HepG2 (cell line): ENCODE measurements around the gene DMAC1. TPM values are rescaled to one million over a fixed set of nuclear protein-coding genes. Genes with fewer than 3 reads are reported as not detected.

Experiments
- ARID2 ChIP-seq: sonication (generic); formaldehyde crosslinking; IDR thresholded peaks from 2 replicates; pipeline ENCODE4 v1.8.1; 2022; ENCODE audit warnings: mild to moderate bottlenecking, missing genetic modification reagents, borderline replicate concordance
- FOXO1 ChIP-seq: sonication (generic); formaldehyde crosslinking; IDR thresholded peaks from 2 replicates; pipeline ENCODE4 v1.4.0; 2020; ENCODE audit warnings: missing genetic modification reagents
- IKZF4 ChIP-seq: sonication (generic); formaldehyde crosslinking; IDR thresholded peaks from 2 replicates; pipeline ENCODE4 v1.5.1; 2020; ENCODE audit warnings: borderline replicate concordance, mild to moderate bottlenecking, low read depth, missing genetic modification reagents; ENCODE audit errors: not compliant biosample characterization
- KDM6A ChIP-seq: IDR thresholded peaks from 2 replicates; pipeline ENCODE4 v1.6.1; 2016; ENCODE audit warnings: low read depth
- MYC ChIP-seq: sonication (generic); formaldehyde crosslinking; IDR thresholded peaks from 2 replicates; pipeline ENCODE4 v1.9.0; 2021; ENCODE audit warnings: missing genetic modification reagents, borderline replicate concordance
- NFE2L1 ChIP-seq: sonication (generic); formaldehyde crosslinking; IDR thresholded peaks from 2 replicates; pipeline ENCODE4 v1.4.0; 2020; ENCODE audit warnings: missing genetic modification reagents, mild to moderate bottlenecking, borderline replicate concordance
- PHF20 ChIP-seq: sonication (generic); formaldehyde crosslinking; IDR thresholded peaks from 2 replicates; pipeline ENCODE4 v1.5.0; 2020; ENCODE audit warnings: mild to moderate bottlenecking, missing genetic modification reagents
- PITX1 ChIP-seq: sonication (generic); formaldehyde crosslinking; IDR thresholded peaks from 2 replicates; pipeline ENCODE4 v1.5.1; 2020; ENCODE audit warnings: mild to moderate bottlenecking, missing genetic modification reagents
- RAD21 ChIP-seq: fragments of 450-650 bp; formaldehyde crosslinking; IDR thresholded peaks from 2 replicates; pipeline ENCODE4 v1.5.0; 2020; ENCODE audit warnings: mild to moderate bottlenecking
- RFX1 ChIP-seq: fragments of 450-650 bp; IDR thresholded peaks from 2 replicates; pipeline ENCODE4 v1.6.1; 2017
- ZBTB7B ChIP-seq: sonication (generic); formaldehyde crosslinking; IDR thresholded peaks from 2 replicates; pipeline ENCODE4 v1.4.0; 2020; ENCODE audit warnings: missing genetic modification reagents
- ZNF205 ChIP-seq: IDR thresholded peaks from 2 replicates; pipeline ENCODE4 v1.6.1; 2018; ENCODE audit warnings: missing biosample characterization, missing genetic modification reagents
- ZNF660 ChIP-seq: sonication (generic); formaldehyde crosslinking; IDR thresholded peaks from 2 replicates; pipeline ENCODE4 v1.5.1; 2020; ENCODE audit warnings: mild to moderate bottlenecking, low read depth, missing genetic modification reagents, borderline replicate concordance
- polyA plus RNA-seq, 8 experiments: library from polyadenylated mRNA; depleted of rRNA in 3 of 8; stranded (reverse) in 7 of 8; unstranded in 1 of 8; fragments of >200 nt; fragmentation: Illumina TruSeq in 4 of 8; extraction: Trizol in 4 of 8; gene quantifications; 2 replicates each; pipeline versions ENCODE4 v1.2.1 to v1.2.3, GENCODE V29; 2011 to 2016; ENCODE audit warnings: low read depth in 4 of 8, missing spikeins in 1 of 8, mixed read lengths in 1 of 8; ENCODE audit not compliant: insufficient read depth in 1 of 8
- total RNA-seq, 5 experiments: library from RNA; depleted of rRNA; stranded (reverse); fragments of >200 nt; fragmentation: Illumina TruSeq; extraction: Trizol; gene quantifications; 2 replicates each; pipeline ENCODE4 v1.2.3, GENCODE V29; 2016; ENCODE audit warnings: low read depth in 1 of 5
- TF ChIP-seq, protein P1 (sequence below): sonication (generic); formaldehyde crosslinking; IDR thresholded peaks from 2 replicates; pipeline ENCODE4 v1.5.0; 2020; ENCODE audit warnings: missing genetic modification reagents
- TF ChIP-seq, protein P2 (sequence below), 2 experiments: fragments of 450-650 bp in 1 of 2; sonication (generic) in 1 of 2; formaldehyde crosslinking in 1 of 2; IDR thresholded peaks; 2 replicates each; pipeline versions ENCODE4 v1.6.1 to v1.8.0; 2016 to 2022; ENCODE audit warnings: antibody characterized with exemption in 1 of 2, mild to moderate bottlenecking in 1 of 2, missing genetic modification reagents in 1 of 2
- TF ChIP-seq, protein P3 (sequence below): sonication (generic); formaldehyde crosslinking; IDR thresholded peaks from 2 replicates; pipeline ENCODE4 v1.5.0; 2020; ENCODE audit warnings: mild to moderate bottlenecking, low read depth, missing genetic modification reagents, borderline replicate concordance

The DMAC1 gene
- total and polyA plus RNA-seq, 2 of the 13 experiments (the other 11 are each of a cell fraction or from before 2014, with no cell fraction given) = 44.3 to 72.9 TPM

DNA sequence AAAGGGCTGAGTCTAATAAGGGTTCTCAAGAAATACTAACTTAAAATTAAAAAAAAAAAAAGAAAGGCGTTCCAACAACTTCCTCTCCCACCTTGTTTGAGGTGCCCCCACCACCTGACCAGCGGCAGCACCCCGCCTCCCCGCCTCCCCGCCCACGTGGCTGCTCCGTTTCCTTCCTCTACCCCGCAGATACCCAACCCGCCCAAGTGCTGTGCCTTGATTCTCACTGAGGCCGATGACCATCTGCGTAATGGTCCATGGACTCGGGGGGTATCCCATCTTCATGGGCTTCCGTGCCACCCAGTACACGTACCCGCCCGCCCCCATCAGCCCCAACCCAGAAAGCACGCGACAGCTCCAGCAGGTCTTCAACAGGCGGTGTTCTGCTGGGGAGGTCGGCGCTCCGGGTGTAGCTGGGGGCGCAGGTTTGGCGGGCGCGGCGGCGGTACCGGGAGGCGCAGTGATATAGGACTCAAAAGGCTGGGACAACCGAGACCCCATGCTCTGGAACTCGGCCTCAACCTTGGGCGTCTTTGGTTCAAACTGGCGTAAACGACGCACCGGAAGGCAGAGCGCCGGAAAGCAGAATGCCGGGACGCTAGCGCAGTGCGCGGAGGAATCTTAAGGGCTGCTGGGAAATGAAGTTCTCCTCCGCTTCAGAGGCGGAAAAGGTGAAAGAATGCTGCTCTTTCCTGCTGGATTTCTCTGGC is at the start of gene DMAC1 (continued):
- TF ChIP-seq ZNF205 (CRISPR knock-in tag) (no peak), IKZF4 (no peak), RAD21 (CRISPR knock-in tag) (no peak), PHF20 (CRISPR knock-in tag) (peak; percentile 89), KDM6A (CRISPR knock-in tag) (no peak), FOXO1 (CRISPR knock-in tag) (no peak; the same call in 1 of the 2 replicates), RFX1 (no peak), PITX1 (CRISPR knock-in tag) (peak; percentile 51; the same call in 1 of the 2 replicates), MYC (CRISPR knock-in tag) (peak; percentile 83; the same call in 1 of the 2 replicates), ZBTB7B (CRISPR knock-in tag) (0 out of 2 replicates have a peak, but pooled peaks have one; percentile 25), ZNF660 (CRISPR knock-in tag) (no peak), ARID2 (no peak), NFE2L1 (CRISPR knock-in tag) (no peak)
- TF ChIP-seq, protein P1, sequence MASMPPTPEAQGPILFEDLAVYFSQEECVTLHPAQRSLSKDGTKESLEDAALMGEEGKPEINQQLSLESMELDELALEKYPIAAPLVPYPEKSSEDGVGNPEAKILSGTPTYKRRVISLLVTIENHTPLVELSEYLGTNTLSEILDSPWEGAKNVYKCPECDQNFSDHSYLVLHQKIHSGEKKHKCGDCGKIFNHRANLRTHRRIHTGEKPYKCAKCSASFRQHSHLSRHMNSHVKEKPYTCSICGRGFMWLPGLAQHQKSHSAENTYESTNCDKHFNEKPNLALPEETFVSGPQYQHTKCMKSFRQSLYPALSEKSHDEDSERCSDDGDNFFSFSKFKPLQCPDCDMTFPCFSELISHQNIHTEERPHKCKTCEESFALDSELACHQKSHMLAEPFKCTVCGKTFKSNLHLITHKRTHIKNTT = no peak
- TF ChIP-seq, protein P2, sequence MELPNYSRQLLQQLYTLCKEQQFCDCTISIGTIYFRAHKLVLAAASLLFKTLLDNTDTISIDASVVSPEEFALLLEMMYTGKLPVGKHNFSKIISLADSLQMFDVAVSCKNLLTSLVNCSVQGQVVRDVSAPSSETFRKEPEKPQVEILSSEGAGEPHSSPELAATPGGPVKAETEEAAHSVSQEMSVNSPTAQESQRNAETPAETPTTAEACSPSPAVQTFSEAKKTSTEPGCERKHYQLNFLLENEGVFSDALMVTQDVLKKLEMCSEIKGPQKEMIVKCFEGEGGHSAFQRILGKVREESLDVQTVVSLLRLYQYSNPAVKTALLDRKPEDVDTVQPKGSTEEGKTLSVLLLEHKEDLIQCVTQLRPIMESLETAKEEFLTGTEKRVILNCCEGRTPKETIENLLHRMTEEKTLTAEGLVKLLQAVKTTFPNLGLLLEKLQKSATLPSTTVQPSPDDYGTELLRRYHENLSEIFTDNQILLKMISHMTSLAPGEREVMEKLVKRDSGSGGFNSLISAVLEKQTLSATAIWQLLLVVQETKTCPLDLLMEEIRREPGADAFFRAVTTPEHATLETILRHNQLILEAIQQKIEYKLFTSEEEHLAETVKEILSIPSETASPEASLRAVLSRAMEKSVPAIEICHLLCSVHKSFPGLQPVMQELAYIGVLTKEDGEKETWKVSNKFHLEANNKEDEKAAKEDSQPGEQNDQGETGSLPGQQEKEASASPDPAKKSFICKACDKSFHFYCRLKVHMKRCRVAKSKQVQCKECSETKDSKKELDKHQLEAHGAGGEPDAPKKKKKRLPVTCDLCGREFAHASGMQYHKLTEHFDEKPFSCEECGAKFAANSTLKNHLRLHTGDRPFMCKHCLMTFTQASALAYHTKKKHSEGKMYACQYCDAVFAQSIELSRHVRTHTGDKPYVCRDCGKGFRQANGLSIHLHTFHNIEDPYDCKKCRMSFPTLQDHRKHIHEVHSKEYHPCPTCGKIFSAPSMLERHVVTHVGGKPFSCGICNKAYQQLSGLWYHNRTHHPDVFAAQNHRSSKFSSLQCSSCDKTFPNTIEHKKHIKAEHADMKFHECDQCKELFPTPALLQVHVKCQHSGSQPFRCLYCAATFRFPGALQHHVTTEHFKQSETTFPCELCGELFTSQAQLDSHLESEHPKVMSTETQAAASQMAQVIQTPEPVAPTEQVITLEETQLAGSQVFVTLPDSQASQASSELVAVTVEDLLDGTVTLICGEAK (IDR thresholded peaks at IDR 0.05) = no peak
- TF ChIP-seq, protein P2 (CRISPR knock-in tag; IDR thresholded peaks at IDR 0.05) = peak; percentile 68
- TF ChIP-seq, protein P3, sequence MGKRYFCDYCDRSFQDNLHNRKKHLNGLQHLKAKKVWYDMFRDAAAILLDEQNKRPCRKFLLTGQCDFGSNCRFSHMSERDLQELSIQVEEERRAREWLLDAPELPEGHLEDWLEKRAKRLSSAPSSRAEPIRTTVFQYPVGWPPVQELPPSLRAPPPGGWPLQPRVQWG (CRISPR knock-in tag) = no peak
